PC-3 (cell line): ENCODE measurements around the gene UROC1.

Source experiments
- CTCF ChIP-seq: fragments of 300-600 bp; sonication (generic); conservative IDR thresholded peaks from 2 replicates; pipeline ENCODE4 v1.5.1; 2017; ENCODE audit warnings: antibody characterized with exemption, low read depth, mild to moderate bottlenecking, low read length
- EZH2 ChIP-seq: fragments of 300-600 bp; sonication (generic); IDR thresholded peaks from one replicate; pipeline ENCODE4 v1.6.1; 2017; ENCODE audit warnings: antibody characterized with exemption, mild to moderate bottlenecking, low read length; ENCODE audit not compliant: unreplicated experiment
- EZH2phosphoT487 ChIP-seq: fragments of 300-600 bp; sonication (generic); IDR thresholded peaks from 2 replicates; pipeline ENCODE4 v1.6.1; 2018; ENCODE audit warnings: mild to moderate bottlenecking, antibody characterized with exemption, low read length, borderline replicate concordance

- no peak for TF ChIP-seq CTCF
- no peak for TF ChIP-seq EZH2
- TF ChIP-seq EZH2phosphoT487: no peak
Measured at GRCh38 chr3:126493739-126494138, 23.8 kb downstream of the UROC1 start.
